ENCODE data around the gene ACOT7.

GRCh38 chr1:6247651-6248050 lies 145.9 kb downstream of the ACOT7 start:
- TF ChIP-seq CTCF (IDR thresholded peaks at IDR 0.05; ENCODE audit: low read depth, low read length, poor library complexity, severe bottlenecking) (no peak), EZH2phosphoT487 (IDR thresholded peaks at IDR 0.05; ENCODE audit: borderline replicate concordance, low read length) (no peak)
